ENCODE measurements around the gene HTR4.
A peak's percentile ranks its signal among the peaks of the same experiment; 100 is the strongest.

Gene HTR4

DNA sequence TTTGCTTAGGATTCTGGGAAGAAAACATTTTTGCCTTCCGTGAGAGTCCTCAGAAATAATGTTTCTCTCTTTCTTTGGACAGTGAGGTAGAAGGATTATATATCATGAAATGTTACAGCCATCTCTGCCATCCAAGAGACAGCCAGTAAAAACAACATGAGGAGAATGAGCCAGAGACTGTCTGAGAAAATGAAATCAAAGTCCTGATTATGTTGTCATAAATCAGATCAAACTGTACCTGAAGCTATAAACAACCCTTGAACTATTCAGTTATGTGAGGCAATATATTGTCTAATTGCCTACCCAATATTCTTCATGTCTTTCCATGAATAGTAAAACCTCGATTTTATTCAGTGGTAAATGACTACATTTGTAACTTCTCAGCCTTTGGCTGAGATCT is 9.2 kb upstream of the HTR4 start:
- no peak for DNase-seq (ENCODE audit: low spot score)

DNA sequence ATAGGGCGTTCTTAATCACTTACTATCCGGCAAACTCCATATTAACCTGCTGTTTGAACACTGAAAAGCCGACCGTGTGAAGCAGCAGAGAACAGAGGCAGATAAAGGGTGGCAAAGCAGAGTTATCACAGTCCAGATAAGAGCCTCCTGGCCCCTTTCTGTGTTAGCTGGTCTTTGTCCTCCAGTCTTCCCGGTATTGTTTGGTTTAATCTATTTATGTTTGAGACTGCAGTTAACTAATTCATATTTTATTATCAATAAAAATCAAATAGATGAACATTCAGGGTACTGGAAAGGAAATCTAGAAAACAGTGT is 6.0 kb upstream of the HTR4 start:
- DNase-seq (ENCODE audit: low spot score), result no peak

DNA sequence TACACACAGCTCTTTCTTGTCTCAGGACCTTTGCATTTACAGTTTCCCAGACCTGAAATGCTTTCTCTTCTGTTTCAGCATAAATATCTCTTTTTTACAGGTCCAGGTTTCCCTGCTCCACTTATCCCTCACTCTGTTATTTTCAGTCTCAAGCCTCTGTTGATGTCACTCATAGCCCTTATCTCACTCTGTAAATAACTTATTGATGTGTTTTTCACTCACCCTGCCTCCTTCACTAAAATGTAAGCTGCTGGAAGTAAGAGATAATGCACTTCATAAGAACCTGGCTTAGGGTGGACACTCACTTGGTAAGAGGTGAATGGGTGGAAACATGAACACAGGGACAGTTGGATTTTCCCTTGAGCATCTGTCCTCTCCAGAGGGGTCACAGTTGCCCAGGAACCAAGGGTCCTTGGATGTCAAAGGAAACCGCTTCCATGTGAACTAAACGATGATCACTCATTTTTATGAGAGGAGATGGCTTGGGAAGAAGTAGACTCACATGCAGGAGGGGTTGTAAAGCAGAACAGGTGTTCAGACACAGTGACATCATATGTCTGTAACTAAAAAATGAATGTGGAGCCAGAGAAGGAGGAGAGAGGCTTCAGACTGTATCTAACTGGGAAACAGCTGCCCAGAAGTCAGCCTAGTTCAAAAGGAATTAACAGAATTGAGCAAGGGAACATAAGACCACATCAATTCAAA is 5.5 kb upstream of the HTR4 start:
- DNase-seq (ENCODE audit: low spot score), result no peak

DNA sequence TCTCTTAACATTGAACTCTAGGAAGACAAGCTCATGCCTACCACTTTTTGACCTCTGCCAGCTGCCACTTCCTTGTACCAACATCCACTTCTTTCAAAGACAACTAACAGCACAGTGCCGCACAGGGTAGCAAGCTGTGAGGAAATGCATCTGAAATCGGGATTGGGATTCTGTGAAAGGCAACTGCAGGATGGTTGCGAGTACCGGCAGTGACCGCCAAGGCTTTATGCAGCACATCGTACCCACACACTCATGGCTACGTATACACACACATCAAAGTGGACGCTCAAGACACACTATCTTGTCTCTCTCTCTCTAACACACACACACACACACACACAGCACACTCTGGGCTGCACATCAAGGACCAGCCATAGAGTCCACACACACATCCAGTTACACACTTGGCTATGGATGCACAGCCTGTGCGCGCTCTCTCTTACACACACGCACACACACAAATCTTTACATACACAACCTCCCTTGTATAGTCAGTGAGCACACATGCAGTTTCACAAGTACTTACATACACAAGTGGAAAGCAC is 964 bp downstream of the HTR4 start:
- no peak for DNase-seq (ENCODE audit: low spot score)

DNA sequence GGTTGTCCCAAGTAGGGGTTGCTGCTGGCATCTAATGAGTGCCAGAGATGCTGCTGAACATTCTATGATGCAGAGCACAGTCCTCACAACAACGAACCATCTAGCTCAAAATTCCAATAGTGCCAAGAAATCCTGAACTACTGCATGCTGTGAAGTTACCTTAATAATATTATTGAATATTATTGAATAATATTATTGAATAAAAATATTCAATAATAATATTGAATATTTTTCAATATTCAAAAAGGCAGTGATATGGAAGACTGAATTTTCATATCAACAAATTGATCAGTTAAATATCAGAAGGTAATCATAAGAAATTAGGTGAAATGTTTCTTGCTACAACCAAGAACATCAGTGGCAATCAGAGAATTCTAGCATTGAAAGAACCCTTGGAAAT is 2.8 kb downstream of the HTR4 start:
- DNase-seq (ENCODE audit: low spot score), result no peak

DNA sequence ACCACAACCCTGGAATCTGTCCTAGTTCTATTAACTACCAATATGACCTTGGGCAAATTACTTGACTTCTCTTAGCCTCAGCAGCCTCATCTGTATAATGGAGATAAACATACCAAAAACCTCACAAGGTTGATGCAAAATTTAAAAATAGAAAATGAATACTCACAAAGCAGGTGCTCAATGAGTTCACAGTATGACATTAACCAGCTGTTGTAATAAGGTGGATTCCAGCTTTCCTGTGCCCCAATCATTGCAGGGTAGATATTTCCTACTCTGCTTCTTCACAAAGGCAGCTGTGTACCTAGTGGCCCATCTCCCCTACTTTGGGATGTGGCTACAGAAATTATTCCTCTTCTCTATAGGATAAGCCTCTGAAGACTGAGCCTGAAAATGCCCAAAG is 8.8 kb downstream of the HTR4 start:
- DNase-seq (ENCODE audit: low spot score), result no peak

DNA sequence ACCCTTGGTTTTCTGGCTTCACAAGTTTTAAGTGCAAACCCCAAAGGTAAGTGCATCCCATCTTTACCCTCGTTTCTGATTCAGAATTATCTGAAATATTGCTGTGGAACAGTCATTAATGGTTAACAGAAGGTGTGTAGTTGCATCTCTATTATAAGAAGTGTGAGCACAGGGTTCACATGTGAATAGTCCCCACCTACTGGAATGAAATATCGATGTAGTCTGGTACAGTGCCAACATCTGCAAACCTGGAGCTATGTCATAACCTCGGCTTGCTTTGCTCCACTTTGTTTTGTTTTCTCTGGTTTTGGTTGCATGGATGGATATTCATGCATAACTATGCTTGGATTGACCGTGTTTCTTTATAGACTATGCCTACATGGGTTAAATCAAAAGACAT is 12.6 kb downstream of the HTR4 start:
- DNase-seq (ENCODE audit: low spot score), result no peak

DNA sequence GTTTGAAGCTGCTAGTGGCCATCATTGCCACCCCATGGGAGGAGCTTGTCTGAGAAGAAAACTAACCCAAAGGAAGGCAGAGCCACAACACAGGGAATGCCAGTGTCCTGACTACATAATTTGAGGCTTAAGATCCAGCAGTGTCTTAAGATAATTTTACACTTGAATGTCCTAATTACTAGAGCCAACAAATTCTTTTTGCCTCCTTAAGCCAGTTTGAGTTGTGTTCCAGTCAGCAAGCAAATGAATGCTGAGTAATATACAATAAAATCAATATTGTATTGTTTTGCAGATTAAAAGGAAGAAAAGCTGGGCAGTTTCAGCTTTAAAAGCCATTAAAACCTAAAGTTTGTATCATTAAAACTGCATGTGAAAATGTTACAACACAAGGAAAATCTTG is 13.9 kb downstream of the HTR4 start:
- DNase-seq (ENCODE audit: low spot score), result no peak

DNA sequence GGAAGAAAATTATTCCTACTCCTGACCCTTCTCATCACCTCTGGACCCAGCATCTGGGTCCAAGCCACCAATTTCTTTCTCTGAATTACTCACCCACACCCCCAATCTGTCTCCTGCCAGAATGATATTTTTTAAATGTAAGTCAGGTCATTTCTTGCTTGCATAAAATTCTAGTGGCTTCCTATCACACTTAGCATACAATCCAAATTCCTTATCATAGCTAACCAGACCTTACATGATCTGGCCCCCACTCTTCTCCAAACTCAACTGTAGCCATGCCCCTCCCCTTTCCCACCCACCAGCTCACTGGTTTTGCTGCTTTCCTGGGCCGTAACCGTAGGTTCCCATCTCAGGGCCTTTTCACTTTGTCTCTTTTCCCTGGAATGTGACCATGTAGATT is 15.2 kb downstream of the HTR4 start:
- DNase-seq (ENCODE audit: low spot score), result no peak

DNA sequence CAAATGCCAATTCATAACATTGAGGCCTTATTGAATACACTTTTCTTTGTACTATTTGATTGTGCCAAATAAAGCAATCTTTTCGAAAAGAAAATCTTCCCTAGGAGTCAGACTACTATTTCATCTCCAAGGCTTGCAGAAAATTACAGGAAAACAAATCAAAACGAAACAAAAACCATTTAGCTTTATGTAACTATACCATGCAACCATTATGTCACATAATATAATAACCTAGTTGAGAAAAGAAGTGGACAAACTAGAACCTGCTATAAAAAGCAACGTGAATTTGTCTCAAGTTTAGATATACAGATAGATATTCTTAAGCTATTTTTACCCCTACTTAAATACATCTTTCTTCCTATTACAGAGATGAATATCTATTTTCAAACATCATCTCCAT is 18.0 kb downstream of the HTR4 start:
- DNase-seq (ENCODE audit: low spot score), result no peak

DNA sequence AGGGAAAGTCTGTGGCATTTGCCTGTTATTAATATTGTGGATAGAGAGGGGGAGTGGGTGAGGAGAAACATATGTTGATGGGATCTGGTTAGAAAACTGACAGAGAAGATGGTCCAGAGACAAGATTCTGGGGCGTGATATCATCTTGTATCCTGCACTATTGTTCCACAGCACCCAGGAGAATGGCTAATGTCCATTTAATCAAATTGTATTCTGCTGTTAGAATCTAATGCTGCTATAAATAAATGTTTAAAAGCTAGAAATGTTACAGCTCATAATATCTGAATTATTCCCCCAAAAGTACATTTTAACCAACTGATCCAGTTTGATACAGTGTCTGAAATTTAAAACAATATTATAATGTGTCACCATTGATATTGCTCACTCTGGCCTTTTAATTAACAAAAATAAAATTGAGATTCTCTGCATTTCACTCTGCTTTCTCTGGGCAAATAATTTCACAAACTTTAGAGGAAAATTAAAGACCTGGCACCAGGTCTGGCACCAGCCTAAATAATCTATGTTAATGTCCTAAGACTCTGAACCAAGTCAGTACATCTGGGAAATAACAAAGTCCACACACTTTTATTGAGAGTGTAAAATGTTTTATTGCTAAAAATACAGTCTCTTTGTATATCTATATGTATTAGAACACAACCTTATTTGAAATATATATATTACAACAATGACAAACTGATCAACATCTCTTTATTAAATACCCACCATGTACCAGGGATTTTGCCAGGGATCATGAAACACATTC is 18.8 kb downstream of the HTR4 start:
- no peak for DNase-seq (ENCODE audit: low spot score)

DNA sequence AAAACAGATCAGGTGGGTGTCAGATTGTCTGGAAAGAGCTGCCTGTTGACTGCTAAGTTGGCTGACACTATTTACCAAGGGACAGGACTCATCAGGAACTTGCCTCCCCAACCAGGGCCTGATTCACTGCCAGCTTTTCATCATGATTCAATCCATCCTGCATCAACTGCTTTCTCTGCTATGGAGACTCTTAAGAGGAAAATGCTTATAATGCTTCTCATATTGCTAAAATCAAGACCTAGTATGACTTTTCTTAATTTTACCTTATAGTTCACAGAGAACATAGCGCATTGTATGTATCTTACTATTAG is 21.3 kb downstream of the HTR4 start:
- no peak for DNase-seq (ENCODE audit: low spot score)

DNA sequence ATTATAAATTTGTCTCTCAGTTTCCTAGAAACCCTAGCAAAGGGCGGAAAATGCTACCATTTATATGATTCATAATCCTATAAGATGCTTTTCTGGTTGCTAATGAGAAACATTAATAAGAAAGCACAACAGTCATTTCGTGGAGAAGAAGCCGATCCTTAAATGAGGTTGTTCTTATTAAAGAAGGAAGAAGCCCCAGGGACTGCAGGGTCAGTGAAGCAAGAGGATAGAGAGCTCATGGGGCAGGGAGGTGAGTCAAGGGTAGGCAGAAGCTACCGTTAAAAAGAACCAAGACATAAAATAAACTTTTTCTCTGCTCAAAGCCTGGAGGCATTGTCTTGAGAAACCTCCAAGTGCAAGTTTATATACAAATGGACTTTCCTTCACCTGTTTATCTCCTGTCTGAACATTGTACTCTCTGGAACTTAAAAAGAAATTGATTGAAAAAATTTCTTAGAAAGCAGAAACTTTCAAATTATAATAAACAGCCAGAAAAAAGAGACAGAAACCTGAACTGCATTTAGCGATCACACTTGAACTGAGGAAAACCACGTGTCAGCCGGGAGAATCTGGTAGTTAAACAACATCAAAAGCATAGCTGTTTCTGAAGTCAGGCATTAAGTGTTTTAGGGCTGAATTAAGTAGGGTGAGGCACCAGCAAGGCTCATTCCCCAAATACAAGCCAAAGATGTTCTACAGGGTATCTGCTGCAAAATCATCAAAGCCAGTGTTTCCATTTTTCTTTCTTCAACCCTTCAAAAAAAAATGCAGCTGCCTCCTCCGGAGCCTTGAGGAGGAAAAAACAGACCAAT is 21.9 kb downstream of the HTR4 start:
- no peak for DNase-seq (ENCODE audit: low spot score)

DNA sequence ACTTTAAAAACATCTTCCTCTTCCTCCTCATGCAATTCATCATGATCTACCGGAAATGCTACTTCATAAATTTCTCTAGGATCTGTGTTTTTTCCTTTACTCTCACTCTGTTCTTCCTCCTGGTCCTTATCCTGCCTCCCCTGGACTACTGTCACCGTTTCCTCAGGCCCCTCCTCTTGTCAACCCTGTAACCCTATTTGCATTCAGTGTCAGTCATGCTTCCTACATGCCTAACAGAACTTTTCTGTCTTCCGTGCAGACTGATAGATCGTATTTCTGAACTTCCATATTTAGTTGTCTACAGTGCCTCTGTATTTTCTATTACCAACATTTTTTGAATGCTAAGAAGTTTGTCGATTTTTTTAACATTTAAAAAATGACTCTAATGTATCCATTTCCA is 27.3 kb downstream of the HTR4 start:
- DNase-seq (ENCODE audit: low spot score), result no peak

DNA sequence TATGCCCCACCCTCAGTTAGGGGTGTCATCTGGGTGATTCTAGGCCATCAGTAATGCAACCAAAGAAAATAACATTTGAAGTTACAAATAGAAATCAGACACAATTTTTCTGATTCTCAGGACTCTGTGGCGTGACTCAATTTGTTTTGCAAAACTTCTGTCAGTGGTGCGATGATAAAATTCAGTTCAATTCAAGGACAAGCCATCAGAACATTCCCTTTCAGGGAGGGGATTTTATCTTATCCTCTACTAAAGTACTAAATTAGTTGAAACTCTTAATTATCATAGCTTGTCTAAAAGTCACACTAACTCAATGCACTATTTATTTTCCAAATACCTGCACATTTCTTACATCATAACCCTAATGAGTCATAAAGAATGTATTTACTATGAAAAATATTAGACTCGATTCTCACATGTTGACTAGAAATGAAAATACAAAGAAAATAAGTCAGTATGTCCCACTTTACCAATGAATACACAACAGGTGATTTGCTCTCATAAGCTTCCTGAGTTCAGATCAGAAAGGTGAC is 28.2 kb downstream of the HTR4 start:
- no peak for DNase-seq (ENCODE audit: low spot score)

DNA sequence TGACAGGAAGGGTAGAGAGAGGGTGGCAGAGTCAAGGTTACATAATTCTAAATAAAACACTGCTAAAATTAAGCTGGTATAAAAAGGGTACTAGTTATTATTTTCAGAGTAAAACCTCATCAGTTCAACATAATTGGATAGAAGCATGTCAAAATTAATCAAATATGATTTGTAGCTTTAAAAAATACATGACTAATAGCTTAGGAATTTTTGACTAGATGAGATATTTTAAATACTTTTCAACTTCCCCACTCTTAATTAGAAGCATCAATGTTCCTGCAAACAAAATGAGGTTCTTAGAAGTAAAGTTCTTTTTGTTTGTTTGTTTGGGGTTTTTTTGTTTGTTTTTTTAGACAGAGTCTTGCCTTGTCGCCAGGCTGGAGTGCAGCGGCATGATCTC is 29.1 kb downstream of the HTR4 start:
- no peak for DNase-seq (ENCODE audit: low spot score)

DNA sequence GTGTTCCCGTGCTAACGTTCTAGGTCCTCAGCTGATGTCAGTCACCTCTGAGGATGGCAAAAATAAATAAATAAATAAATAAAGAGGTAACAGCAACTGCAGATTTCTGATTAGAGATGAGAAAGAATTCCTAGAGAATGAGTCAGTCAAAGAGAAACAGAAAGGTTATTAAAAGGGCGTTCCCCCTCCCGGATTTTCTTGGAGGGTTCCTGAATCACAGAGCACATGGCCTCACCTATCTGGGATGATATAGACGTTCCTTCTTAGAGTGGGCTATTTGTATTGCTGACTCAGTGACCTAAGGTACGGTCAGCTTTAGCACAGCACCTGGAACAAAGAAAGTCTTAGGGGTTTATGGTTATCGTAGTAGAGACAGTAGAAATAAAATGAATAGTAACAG is 30.6 kb downstream of the HTR4 start:
- no peak for DNase-seq (ENCODE audit: low spot score)

DNA sequence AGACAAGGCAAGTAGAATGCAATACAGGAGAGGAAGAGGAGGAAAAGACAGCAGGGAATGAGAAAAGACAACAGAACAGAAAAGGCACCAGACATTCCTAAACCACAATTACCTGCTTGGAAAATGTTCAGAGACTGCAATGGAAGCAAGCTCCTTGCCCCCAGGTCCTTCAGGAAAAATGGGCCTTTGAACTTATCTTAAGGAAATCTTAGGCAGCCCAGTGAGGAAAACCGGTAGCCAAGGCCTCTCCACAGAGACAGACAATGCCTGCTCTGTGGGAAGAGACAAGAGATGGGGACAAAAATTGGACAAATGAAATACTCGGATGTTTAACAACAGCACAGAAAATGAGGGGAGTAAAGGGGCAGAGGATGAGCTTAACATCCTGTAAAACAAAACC is 31.2 kb downstream of the HTR4 start:
- no peak for DNase-seq (ENCODE audit: low spot score)

DNA sequence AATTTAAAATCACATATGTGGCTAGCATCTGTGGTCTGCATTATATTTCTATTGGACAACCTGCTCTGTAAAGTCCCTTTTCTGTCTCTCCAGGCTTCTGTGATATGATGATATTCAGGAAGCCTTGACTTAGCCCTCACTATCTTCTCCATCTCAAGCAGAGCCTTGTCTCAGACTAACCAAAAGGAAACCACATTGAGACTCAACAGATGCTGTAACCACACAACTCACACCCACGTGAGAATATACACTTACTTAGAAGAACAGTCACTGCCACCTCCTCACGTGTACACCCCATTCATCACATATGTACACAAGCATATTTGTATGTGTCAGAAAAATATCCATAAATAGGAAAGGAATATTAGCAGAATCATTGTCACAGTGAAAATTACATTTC is 33.6 kb downstream of the HTR4 start:
- peak; percentile 2 for DNase-seq (ENCODE audit: low spot score)

DNA sequence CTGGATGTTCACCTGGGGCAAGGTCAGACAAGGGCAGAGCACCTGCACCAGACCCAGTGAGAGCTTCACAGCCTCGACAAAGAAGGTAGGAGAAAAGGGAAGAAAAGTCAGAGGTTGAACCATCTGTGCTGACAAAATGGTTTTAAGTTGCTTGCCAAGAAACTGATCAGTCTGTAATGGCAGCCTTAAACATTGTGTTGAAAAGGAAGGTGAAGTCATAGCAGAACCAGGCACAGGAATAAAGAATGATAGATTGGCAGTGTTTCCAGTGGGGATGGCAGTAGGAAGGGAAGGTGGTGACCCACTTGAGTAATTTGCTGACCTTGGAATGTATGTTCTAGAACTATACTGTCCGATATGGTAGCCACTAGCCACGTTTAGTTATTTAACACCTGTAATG is 34.2 kb downstream of the HTR4 start:
- DNase-seq (ENCODE audit: low spot score), result no peak

DNA sequence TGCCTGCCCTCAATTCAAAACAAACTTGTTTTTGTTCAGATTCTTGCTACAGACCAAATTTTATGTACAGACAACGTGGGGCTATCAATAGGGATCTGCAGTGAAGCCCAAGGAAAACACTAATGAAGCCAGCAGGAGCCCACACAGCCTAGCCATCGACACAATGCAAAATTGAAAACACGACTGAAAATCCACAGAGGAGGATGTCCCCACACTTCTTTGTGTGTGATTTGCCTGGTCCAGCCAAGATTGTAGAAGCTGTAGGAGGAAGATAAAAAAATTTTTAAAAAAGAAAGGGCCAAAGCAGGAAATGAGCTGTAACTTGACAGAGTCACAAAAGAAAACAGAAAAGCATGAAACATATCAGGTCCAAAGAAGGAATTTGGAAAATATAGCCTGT is 34.8 kb downstream of the HTR4 start:
- DNase-seq (ENCODE audit: low spot score), result no peak

DNA sequence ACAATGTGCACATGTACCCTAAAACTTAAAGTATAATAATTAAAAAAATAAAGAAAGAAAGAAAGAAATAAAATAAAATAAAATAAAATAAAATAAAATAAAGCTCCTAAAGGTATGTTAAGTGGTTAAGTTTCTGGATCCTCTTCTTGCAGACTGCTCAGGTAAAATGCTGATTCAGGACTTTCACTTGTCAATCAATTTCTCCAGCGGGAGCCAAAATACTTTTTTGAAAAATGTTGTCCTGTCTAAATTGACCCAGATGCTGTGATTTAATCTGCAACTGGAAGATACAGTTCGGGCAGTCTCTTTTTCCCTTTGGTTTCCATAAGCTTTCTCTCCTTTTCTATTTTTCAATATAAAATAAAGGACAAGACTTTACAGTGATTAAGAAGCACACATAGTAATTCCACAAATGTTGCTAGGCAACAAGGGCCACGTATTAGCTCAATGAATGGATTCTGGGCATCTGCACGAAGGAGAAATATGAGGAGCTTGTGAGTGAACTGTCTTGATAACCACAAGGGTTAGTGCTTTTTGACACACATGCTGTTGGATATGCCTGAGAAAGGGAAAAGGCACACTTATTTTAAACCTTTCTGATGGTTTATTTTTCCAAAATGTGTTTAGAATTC is 38.6 kb downstream of the HTR4 start:
- DNase-seq (ENCODE audit: low spot score), result no peak

DNA sequence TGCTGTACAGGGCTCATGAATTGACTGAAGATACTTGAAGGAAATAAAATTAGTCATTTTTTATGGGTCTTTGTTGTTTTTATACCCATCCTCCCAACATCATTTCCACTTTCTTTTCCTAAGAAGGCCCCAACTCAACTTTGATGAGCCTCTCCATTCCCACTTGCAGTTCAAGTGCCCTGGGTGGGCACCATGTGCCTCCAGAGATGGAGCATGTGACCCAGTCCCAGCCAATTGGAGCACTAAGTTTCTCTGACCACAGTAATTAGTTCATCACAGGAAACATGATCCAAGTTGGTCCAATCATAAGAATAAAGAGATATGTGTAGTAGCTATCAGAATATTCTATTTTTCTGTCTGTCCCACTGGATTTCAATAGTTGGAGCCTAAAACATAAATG is 46.9 kb downstream of the HTR4 start:
- no peak for DNase-seq (ENCODE audit: low spot score)

Measured in RKO (cell line).